C4-2B (cell line): ENCODE measurements around the gene TNRC18.
"Not testable (repeated sequence)": the region's sequence is repeated elsewhere in the genome, so short reads cannot be mapped to it uniquely, and the experiment has no call there.

ENCODE experiments used
- H3K27ac ChIP-seq: fragments of 450-650 bp; 2 replicates; pipeline ENCODE4 v1.5.1; 2017
- CTCF ChIP-seq: fragments of 450-650 bp; conservative IDR thresholded peaks from 2 replicates; pipeline ENCODE4 v1.5.1; 2017; ENCODE audit warnings: mild to moderate bottlenecking
- ZFX ChIP-seq: fragments of 450-650 bp; IDR thresholded peaks from 2 replicates; pipeline ENCODE4 v1.6.1; 2017

Gene TNRC18

DNA sequence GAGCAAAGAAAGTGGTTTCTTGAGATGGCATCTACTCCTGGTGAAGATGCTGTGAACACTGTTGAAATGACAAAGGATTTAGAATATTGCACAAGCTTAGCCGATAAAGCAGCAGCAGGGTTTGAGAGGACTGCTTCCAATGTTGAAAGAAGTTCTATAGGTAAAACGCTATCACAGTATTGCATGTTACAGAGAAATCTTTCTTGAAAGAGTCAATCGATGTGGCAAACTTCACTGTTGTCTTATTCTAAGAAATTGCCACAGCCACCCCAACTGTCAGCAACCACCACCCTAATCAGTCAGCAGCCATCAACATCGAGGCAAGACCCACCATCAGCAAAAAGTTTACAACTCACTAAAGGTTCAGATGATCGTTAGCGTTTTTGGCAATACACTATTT is 81.0 kb downstream of the TNRC18 start:
- TF ChIP-seq ZFX (no peak), CTCF (no peak)
- H3K27ac ChIP-seq = no peak overlapping the region

DNA sequence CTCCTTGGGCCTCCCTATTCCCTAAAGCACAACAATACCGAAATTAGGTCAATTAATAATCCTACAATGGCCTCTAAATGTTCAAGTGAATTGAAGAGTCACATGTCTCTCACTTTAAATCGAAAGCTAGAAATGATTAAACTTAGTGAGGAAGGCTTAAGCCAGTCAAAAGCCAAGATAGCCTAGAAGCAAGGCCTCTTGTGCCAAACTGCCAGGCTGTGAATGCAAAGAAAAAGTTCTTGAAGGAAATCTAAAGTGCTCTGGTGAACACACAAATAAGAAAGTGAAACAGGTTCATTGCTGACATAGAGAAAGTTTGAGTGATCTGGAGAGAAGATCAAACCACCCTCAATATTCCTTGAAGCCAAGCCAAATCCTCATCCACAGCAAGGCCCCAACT is 83.7 kb downstream of the TNRC18 start:
- TF ChIP-seq CTCF (no peak), ZFX (no peak)
- no peak overlapping the region for H3K27ac ChIP-seq

DNA sequence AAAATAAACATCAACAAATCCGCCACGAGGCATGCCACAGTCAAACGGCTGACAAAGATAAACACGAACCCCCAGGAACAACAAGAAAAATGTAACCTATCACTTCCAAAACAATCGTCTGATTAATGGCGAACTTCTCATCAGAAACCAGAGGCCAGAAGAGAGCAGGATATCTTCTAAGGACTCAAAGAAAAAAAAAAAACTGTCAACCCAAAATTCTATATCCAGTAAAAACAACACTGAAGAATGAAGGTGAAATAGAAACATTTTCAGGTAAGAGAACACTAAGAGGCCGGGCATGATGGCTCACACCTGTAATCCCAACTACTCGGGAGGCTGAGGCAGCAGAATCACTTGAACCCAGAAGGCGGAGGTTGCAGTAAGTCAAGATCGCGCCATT is 86.6 kb downstream of the TNRC18 start:
- TF ChIP-seq ZFX = no peak
- TF ChIP-seq CTCF = no peak
- H3K27ac ChIP-seq = no peak overlapping the region

GRCh38 chr7:5334671-5335070 is 89.0 kb downstream of the TNRC18 start:
- H3K27ac ChIP-seq = no peak overlapping the region
- TF ChIP-seq ZFX = no peak
- no peak for TF ChIP-seq CTCF

GRCh38 chr7:5333121-5334045 is 90.3 kb downstream of the TNRC18 start:
- no peak overlapping the region for H3K27ac ChIP-seq
- TF ChIP-seq ZFX (no peak), CTCF (no peak)

DNA sequence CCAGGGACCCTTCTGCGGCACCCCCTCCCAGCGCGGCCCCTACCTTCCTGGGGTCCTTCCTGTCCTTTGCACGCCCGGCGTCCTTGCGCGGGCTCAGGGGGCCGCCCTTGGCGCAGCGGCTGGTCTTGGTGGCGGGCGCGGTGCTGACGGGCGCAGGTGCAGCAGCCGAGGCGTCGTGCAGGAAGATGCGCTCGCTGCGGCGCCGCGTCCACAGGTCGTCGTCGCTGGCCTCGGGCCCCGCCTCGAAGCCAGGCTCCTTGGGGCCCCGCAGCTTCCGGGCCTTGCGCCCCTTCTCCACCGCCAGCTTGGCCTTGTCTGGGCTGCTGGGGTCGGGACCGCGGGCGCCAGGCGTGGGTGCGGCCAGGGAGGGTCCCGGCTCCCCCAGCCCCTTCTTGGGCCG is 91.1 kb downstream of the TNRC18 start:
- no peak for TF ChIP-seq CTCF

DNA sequence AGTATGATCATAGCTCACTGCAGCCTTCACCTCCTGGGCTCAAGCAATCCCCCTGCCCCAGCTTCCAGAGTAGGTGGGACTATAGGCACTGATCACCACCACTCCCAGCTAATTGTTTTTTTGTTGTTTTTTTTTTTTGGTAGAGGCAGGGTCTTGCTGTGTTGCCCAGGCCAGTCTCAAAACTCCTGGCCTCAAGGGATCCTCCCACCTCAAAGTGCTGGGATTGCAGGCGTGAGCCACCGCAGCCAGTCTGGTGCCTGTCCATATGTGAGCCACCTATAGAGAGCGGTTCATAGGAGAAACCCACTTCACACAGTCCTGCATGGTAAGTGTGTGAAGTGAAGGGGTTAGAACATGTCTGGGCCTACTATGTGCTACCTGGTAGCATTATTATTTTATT is 93.3 kb downstream of the TNRC18 start:
- no peak overlapping the region for H3K27ac ChIP-seq
- TF ChIP-seq ZFX = no peak

More for the DNA sequence above, 91.1 kb downstream of the TNRC18 start:
- no peak overlapping the region for H3K27ac ChIP-seq

DNA sequence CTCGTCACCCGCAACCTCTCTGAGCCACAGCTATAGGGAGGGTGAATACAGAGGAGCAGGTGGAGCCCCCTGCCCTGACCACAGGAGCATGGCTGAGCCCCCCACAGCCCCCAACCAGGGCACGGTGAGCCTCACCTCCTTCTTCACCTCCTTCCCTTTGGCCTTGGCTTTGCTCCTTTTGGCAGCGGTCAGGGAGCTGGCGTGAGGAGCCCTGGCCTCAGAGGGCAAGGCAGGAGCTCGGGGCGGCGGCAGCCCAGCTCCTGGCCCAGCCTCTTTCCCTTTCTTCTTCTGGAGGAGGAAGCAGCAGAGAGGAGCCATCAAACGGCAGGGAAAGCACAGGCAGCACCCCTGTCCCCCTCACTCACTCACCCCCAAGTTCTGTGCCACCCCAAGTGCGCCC is 98.7 kb downstream of the TNRC18 start:
- TF ChIP-seq ZFX (no peak), CTCF (no peak)
- no peak overlapping the region for H3K27ac ChIP-seq

- H3K27ac ChIP-seq = not testable (repeated sequence)
Observed at GRCh38 chr7:5323800-5324781, 99.5 kb downstream of the TNRC18 start.
